ENCODE measurements around the gene CBX4.

The CBX4 gene

DNA sequence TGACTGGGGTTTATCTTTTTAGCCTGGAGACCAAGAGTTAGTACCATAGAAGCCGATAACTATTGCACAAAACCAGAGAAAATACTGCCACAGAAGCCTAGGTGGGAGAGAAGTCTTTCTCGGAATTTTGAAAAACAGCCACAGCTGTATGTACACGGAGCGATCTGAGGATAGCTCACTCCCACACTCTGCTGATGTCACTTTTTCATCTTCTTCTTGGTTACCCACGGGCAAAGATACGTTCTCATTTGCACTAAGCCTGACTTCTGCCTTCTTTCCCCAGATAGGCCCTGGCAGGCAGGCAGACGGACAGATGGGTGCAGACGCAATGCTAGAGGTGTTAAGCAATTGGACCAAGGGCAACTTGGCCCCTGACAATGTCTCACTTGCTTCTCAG lies 9.1 kb upstream of the CBX4 start:
- H3K9me3 ChIP-seq (ENCODE audit: control insufficient read depth, insufficient read depth, low read length), result no peaks in the 10 kb centered on the region
- no peak overlapping the region for H3K27ac ChIP-seq (ENCODE audit: low read length)
- H3K36me3 ChIP-seq (ENCODE audit: control insufficient read depth, insufficient read depth, low read length), result no peaks in the 10 kb centered on the region
- 0 out of 2 replicates have a peak, but pooled peaks cover 1% of the 10 kb centered on the region for H3K4me1 ChIP-seq (ENCODE audit: control insufficient read depth, insufficient read depth, low read length)
- WGBS (ENCODE audit: insufficient coverage, insufficient read length), result no CpG with 5 or more reads among the region's 8 CpGs
- no peak for DNase-seq (ENCODE audit: low read depth, low spot score)
- H3K4me3 ChIP-seq (ENCODE audit: low read length), result no peak overlapping the region
- peaks cover 19% of the 10 kb centered on the region for H3K27me3 ChIP-seq (ENCODE audit: control insufficient read depth, insufficient read depth, low read length)

DNA sequence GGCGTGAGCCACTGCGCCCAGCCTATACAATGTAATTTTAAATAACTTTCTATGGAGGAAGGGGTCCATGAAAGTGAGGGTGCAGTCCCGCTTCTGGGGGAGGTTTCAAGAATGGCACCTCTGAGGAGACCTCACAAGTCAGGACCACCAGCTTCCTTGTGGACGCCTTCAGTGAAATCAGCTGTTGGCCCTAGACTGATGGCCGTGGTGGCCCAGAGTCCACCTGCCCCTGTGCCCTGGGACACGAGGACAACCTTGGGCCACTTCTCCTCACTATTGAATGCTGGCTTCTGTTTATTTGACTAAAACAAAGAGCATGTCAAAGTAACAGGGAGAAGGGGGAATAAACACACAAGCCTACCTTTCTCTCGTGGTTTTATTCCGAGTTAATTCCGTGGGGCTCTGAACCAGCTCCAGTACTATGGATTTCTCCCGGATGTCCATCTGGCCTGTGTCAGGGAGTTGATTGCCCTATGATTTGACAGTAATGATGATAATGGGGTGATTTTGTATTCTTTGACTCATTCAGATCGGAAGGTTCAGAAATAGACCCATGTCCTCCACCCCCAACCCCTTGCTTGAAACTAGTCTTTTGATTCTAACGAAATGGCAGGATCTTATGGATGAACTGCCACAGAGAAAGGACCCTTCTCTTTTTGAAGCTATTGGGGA lies 8.6 kb upstream of the CBX4 start:
- H3K27me3 ChIP-seq (ENCODE audit: control insufficient read depth, insufficient read depth, low read length), result peaks cover 24% of the 10 kb centered on the region
- WGBS (ENCODE audit: insufficient coverage, insufficient read length), result no CpG with 5 or more reads among the region's 12 CpGs

DNA sequence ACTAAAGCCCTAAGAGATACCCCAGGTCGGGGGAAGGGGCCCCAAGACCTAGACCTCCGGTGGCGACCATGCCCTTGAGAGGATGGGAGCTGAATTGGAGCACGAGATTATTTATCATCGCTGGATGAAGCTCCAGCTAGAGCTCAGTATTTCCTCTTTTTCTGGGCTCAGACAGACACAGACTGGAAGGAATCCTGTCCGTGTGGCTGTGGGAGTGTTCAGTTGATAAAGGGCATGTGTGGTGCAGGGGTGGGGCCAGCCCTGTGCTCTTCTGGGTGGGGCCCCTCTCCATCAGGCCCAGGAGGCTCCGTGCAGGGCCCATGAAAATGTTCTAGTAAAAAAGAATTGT lies 6.3 kb upstream of the CBX4 start:
- Histone ChIP-seq H3K27ac (ENCODE audit: low read length) (no peak overlapping the region), H3K4me3 (ENCODE audit: low read length) (no peak overlapping the region), H3K9me3 (ENCODE audit: control insufficient read depth, insufficient read depth, low read length) (no peaks in the 10 kb centered on the region), H3K27me3 (ENCODE audit: control insufficient read depth, insufficient read depth, low read length) (peaks cover 47% of the 10 kb centered on the region), H3K4me1 (ENCODE audit: control insufficient read depth, insufficient read depth, low read length) (peaks cover 3% of the 10 kb centered on the region; the same call in 1 of the 2 replicates), H3K36me3 (ENCODE audit: control insufficient read depth, insufficient read depth, low read length) (no peaks in the 10 kb centered on the region)
- WGBS (ENCODE audit: insufficient coverage, insufficient read length), result no CpG with 5 or more reads among the region's 7 CpGs
- DNase-seq (ENCODE audit: low read depth, low spot score), result no peak

More for the DNA sequence above, 8.6 kb upstream of the CBX4 start:
- H3K36me3 ChIP-seq (ENCODE audit: control insufficient read depth, insufficient read depth, low read length), result no peaks in the 10 kb centered on the region
- H3K4me1 ChIP-seq (ENCODE audit: control insufficient read depth, insufficient read depth, low read length), result 0 out of 2 replicates have a peak, but pooled peaks cover 3% of the 10 kb centered on the region
- no peak for DNase-seq (ENCODE audit: low read depth, low spot score)
- H3K9me3 ChIP-seq (ENCODE audit: control insufficient read depth, insufficient read depth, low read length), result no peaks in the 10 kb centered on the region
- no peak overlapping the region for H3K4me3 ChIP-seq (ENCODE audit: low read length)
- H3K27ac ChIP-seq (ENCODE audit: low read length), result no peak overlapping the region

DNA sequence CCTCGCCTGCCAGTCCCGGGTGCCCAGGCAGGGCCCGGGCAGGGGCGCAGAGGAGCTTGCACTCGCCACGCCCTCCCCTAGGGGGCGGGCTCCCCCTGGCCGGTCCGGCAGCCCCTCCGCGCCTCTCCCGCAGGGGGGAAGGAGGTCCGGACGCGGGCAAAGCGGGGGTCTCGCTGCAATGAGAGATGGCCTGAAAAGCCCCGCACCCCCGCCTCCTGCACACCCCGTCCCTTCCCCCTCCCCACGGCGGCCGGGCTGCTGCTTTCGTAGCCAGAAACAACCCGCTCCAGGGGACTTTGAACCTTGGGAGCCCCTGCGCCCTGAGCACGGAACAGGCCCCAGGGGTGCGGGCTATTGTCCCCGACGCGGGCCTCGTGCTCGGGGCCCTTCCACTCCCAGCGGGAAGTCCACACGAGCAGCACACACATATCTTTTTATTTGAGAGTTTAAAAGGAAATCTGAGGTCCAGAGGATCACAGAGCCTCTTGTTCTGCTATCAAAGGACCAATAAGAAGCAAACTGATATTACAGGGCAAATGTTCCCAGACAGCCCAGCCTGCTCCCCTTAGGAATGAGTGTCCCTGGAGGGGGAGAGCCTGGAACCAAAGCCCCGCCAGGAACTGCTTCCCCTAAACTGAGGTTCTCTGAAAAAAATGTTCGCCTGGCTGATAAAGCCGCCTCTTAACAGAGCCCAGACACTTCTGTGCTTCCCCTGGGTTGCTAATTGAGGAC lies 5.8 kb upstream of the CBX4 start:
- WGBS (ENCODE audit: insufficient coverage, insufficient read length), result no CpG with 5 or more reads among the region's 38 CpGs
- Histone ChIP-seq H3K27ac (ENCODE audit: low read length) (no peak overlapping the region), H3K4me1 (ENCODE audit: control insufficient read depth, insufficient read depth, low read length) (peaks cover 5% of the 10 kb centered on the region; the same call in 1 of the 2 replicates), H3K27me3 (ENCODE audit: control insufficient read depth, insufficient read depth, low read length) (peaks cover 52% of the 10 kb centered on the region), H3K36me3 (ENCODE audit: control insufficient read depth, insufficient read depth, low read length) (no peaks in the 10 kb centered on the region), H3K9me3 (ENCODE audit: control insufficient read depth, insufficient read depth, low read length) (no peaks in the 10 kb centered on the region), H3K4me3 (ENCODE audit: low read length) (no peak overlapping the region; the same call in 1 of the 2 replicates)
- no peak for DNase-seq (ENCODE audit: low read depth, low spot score)

DNA sequence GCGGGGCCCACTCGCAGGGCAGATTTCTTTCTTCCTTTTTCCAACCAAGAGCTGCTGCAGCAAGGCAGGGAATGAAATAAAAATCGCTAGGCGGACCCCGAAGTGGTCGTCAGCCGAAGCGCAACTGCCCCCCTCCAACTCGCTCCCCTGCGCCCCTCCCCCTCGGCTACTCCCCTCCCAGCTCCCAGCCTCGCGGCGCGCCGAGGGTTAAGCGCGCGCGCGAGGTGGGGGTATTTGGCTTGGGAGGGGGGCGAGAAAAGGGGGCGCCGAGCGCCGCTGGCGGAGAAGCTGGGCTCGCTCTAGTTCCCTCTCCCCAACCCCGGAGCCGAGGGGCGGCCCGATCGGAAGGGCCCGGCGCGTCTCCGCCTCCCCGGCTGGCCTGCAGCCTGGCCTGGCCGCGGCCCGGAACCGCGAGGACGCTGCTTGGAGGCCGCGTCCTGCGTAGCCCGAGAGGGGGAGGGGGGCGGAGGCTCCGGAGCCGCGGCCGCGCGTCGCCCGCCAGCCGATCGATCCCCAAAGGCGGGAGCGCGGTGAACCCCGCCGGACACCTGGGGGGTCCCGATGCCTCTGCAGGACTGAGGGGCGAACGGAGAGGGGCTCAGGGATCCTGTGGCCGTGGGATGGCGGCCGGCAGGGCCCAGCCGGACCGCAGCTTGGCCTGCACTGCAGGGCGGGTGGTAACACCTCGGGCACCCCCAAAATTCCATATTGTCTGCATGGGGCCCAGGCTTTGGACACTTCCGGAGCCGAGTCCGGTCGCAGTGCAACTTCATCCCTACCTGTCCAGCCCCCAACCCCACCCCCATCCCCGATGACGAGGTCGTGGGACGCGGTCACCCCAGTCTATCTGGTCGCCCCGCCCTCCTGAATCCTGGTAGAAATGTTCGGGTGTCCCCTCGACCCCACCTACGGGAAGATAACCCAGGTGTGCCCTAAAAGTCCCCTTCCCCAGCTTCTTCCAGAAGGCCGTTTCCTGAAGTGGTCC lies 4.9 kb upstream of the CBX4 start:
- Histone ChIP-seq H3K9me3 (ENCODE audit: control insufficient read depth, insufficient read depth, low read length) (no peaks in the 10 kb centered on the region), H3K36me3 (ENCODE audit: control insufficient read depth, insufficient read depth, low read length) (no peaks in the 10 kb centered on the region), H3K27me3 (ENCODE audit: control insufficient read depth, insufficient read depth, low read length) (peaks cover 55% of the 10 kb centered on the region), H3K27ac (ENCODE audit: low read length) (no peak overlapping the region), H3K4me1 (ENCODE audit: control insufficient read depth, insufficient read depth, low read length) (peaks cover 5% of the 10 kb centered on the region; the same call in 1 of the 2 replicates), H3K4me3 (ENCODE audit: low read length) (peak overlapping the region; percentile 39; the same call in 1 of the 2 replicates)
- WGBS (ENCODE audit: insufficient coverage, insufficient read length), result no CpG with 5 or more reads among the region's 89 CpGs
- DNase-seq (ENCODE audit: low read depth, low spot score), result no peak

DNA sequence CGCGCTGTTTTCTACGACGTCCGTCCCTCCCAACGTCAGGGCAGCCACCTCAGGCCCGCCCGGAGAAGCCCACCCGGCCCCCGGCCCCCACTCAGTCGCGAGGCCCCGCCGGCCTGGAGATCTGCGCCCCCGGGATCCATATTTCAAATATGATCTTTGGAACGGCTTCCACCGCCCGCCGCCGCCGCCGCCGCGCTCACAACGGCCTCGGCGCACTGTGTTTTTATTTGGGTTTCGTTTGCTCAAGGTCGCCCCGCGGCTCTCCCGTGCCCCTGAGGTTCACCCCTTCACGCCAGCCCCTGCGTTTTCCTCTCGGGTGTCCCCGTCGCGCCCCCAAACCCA lies 4.2 kb upstream of the CBX4 start:
- DNase-seq (ENCODE audit: low read depth, low spot score), result no peak
- no peaks in the 10 kb centered on the region for H3K9me3 ChIP-seq (ENCODE audit: control insufficient read depth, insufficient read depth, low read length)
- no CpG with 5 or more reads among the region's 39 CpGs for WGBS (ENCODE audit: insufficient coverage, insufficient read length)
- peak overlapping the region; percentile 39; the same call in 1 of the 2 replicates for H3K4me3 ChIP-seq (ENCODE audit: low read length)
- no peaks in the 10 kb centered on the region for H3K36me3 ChIP-seq (ENCODE audit: control insufficient read depth, insufficient read depth, low read length)
- no peak overlapping the region for H3K27ac ChIP-seq (ENCODE audit: low read length)
- peaks cover 5% of the 10 kb centered on the region; the same call in 1 of the 2 replicates for H3K4me1 ChIP-seq (ENCODE audit: control insufficient read depth, insufficient read depth, low read length)
- H3K27me3 ChIP-seq (ENCODE audit: control insufficient read depth, insufficient read depth, low read length), result peaks cover 55% of the 10 kb centered on the region

DNA sequence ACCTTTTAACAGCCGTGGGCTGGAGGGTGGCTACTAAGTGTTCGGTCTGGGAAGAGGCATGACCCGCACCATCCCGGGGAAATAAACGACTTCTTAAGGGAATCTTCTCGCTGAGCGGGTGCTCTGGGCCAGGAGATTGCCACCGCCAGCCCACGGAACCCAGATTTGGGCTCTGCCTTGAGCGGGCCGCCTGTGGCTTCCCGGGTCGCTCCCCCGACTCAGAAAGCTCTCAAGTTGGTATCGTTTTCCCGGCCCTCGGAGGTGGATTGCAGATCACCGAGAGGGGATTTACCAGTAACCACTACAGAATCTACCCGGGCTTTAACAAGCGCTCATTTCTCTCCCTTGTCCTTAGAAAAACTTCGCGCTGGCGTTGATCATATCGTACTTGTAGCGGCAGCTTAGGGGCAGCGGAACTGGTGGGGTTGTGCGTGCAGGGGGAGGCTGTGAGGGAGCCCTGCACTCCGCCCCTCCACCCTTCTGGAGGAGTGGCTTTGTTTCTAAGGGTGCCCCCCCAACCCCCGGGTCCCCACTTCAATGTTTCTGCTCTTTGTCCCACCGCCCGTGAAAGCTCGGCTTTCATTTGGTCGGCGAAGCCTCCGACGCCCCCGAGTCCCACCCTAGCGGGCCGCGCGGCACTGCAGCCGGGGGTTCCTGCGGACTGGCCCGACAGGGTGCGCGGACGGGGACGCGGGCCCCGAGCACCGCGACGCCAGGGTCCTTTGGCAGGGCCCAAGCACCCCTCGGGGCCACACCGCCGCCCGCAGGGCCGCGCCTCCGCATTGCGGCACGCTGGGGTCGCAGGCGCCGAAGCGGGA lies 3.6 kb upstream of the CBX4 start:
- no CpG with 5 or more reads among the region's 66 CpGs for WGBS (ENCODE audit: insufficient coverage, insufficient read length)
- H3K4me1 ChIP-seq (ENCODE audit: control insufficient read depth, insufficient read depth, low read length), result peaks cover 5% of the 10 kb centered on the region; the same call in 1 of the 2 replicates

DNA sequence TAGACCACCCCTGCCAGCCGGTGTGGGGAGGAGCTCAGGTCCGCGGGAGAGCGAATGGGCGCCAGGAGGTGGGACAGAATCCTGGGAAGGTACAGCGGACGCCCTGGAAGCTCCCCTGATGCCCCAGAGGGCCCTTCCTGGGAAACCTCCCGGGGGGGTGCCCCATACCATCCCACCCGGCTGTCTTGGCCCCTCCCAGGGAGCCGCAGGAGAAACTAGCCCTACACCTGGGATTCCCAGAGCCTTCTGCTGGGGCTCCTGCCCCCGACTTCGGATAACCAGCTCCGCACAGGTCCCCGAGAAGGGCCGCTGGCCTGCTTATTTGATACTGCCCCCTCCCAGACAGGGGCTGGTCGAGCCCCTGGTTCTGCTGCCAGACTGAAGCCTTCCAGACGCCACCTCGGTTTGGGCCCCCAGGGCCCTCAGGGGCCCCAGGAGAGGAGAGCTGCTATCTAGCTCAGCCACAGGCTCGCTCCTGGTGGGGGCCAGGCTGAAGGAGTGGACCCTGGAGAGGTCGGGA lies 3.0 kb upstream of the CBX4 start:
- WGBS (ENCODE audit: insufficient coverage, insufficient read length), result no CpG with 5 or more reads among the region's 20 CpGs
- Histone ChIP-seq H3K9me3 (ENCODE audit: control insufficient read depth, insufficient read depth, low read length) (no peaks in the 10 kb centered on the region), H3K27ac (ENCODE audit: low read length) (no peak overlapping the region), H3K4me3 (ENCODE audit: low read length) (no peak overlapping the region), H3K4me1 (ENCODE audit: control insufficient read depth, insufficient read depth, low read length) (peaks cover 8% of the 10 kb centered on the region), H3K27me3 (ENCODE audit: control insufficient read depth, insufficient read depth, low read length) (peaks cover 59% of the 10 kb centered on the region), H3K36me3 (ENCODE audit: control insufficient read depth, insufficient read depth, low read length) (no peaks in the 10 kb centered on the region)
- no peak for DNase-seq (ENCODE audit: low read depth, low spot score)

More for the DNA sequence above, 3.6 kb upstream of the CBX4 start:
- Histone ChIP-seq H3K4me3 (ENCODE audit: low read length) (peak overlapping the region; percentile 1; the same call in 1 of the 2 replicates), H3K9me3 (ENCODE audit: control insufficient read depth, insufficient read depth, low read length) (no peaks in the 10 kb centered on the region), H3K36me3 (ENCODE audit: control insufficient read depth, insufficient read depth, low read length) (no peaks in the 10 kb centered on the region), H3K27ac (ENCODE audit: low read length) (no peak overlapping the region), H3K27me3 (ENCODE audit: control insufficient read depth, insufficient read depth, low read length) (peaks cover 56% of the 10 kb centered on the region)
- no peak for DNase-seq (ENCODE audit: low read depth, low spot score)

DNA sequence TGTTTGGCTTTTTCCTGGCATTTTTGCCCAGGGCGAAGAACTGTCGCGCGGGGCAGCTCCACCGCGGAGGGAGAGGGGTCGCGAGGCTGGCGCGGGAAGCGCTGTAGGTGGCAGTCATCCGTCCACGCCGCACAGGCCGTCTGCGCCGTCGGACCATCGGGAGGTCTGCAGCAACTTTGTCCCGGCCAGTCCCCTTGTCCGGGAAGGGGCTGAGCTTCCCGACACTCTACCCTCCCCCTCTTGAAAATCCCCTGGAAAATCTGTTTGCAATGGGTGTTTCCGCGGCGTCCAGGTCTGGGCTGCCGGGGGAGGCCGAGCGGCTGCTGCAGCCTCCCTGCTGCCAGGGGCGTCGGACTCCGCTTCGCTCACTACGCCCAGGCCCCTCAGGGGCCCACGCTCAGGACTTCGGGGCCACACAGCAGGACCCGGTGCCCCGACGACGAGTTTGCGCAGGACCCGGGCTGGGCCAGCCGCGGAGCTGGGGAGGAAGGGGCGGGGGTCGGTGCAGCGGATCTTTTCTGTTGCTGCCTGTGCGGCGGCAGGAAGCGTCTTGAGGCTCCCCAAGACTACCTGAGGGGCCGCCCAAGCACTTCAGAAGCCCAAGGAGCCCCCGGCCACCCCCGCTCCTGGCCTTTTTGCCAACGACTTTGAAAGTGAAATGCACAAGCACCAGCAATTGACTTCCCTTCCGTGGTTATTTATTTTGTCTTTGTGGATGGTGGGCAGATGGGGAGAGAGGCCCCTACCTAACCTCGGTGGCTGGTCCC lies 2.3 kb upstream of the CBX4 start:
- H3K27me3 ChIP-seq (ENCODE audit: control insufficient read depth, insufficient read depth, low read length), result peaks cover 61% of the 10 kb centered on the region
- no CpG with 5 or more reads among the region's 55 CpGs for WGBS (ENCODE audit: insufficient coverage, insufficient read length)
- DNase-seq (ENCODE audit: low read depth, low spot score), result no peak
- H3K9me3 ChIP-seq (ENCODE audit: control insufficient read depth, insufficient read depth, low read length), result no peaks in the 10 kb centered on the region
- H3K27ac ChIP-seq (ENCODE audit: low read length), result no peak overlapping the region
- H3K36me3 ChIP-seq (ENCODE audit: control insufficient read depth, insufficient read depth, low read length), result no peaks in the 10 kb centered on the region
- H3K4me3 ChIP-seq (ENCODE audit: low read length), result no peak overlapping the region
- peaks cover 13% of the 10 kb centered on the region for H3K4me1 ChIP-seq (ENCODE audit: control insufficient read depth, insufficient read depth, low read length)

Data from iPS DF 6.9 (cell line).